ENCODE measurements around the gene KIF24.
"Not testable (repeated sequence)": the region's sequence is repeated elsewhere in the genome, so short reads cannot be mapped to it uniquely, and the experiment has no call there.

Gene KIF24

DNA sequence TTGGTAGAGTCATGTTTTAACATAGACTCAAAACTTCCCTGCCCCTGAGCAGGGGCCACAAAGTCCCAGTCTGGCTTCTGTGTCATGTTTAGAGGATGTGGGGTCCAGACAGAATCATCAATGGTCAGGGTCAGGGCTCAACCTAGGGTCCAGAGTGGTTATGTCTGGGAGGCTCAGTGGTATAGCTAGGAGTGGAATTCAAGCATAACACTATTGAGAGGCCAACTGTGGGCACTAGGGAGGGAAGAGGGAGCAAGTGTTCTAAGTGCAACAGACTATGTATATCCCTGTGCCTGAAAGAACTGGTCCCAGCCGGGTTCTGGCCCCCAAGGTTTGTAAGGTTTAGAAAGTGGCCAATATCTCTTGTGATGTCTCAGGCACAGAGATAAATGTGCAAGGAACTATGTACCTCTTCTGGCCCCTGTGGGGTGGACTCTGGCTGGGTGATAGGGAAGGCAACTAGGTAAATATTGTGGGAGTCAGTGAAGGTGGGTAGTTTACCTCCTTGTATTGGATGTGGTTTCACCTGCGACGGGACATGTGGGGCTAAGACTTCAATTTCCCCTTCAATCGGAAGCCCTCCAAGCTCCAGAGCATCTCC, 33.6 kb upstream of the KIF24 start:
- DNase-seq = no peak

DNA sequence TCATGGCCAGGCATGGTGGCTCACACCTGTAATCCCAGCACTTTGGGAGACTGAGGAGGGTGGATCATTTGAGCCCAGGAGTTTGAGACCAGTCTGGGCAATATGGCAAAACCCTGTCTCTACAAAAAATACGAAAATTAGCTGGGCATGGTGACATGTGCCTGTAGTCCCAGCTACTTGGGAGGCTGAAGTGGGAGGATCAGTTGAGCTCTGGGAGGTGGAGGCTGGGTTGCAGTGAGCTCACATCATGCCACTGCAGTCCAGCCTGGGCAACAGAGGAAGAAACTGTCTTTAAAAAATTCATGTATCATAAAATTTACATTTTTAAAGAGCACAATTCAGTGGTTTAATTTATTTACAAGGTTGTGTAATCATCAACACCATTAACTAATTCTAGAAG, 23.9 kb upstream of the KIF24 start:
- DNase-seq = not testable (repeated sequence)

DNA sequence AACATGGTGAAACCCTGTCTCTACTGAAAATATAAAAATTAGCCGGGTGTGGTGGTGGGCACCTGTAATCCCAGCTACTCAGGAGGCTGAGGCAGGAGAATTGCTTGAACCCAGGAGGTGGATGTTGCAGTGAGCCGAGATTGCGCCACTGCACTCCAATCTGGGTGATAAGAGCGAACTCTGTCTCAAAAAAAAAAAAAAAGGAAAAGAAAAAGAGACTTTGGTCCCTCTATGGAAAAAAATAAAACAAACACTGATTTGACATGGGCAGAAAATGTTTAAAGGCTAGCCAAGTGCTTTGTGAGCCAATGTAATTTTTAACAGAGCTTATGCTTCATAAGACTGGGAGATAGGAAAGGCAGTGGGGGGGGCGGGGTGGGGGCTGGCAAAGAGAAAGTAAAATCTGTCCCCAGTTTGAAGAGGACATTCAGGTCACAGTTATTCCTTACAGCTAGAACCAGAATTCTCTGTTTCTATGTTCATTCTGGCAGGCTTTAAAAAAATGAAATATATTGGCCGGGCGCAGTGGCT, 23.1 kb upstream of the KIF24 start:
- DNase-seq = not testable (repeated sequence)

DNA sequence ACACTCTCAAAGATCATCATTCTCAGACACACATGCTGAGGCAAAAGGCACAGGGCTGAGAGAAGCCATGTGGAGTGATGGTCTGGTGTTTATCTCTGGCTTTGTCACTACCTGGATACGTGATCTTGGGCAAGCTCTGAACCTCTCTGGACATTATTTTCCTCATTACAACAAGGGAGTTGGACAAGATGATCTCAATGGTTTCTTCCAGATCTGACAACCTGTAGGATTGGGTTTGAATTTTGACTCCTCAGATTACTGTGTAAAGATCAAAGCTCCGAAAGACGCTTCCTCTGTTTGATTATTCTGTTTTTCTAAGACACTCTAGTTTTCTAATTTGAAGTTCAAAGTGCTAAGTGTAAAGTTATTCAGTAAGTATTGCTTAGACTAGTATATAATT, 20.3 kb upstream of the KIF24 start:
- DNase-seq = no peak

DNA sequence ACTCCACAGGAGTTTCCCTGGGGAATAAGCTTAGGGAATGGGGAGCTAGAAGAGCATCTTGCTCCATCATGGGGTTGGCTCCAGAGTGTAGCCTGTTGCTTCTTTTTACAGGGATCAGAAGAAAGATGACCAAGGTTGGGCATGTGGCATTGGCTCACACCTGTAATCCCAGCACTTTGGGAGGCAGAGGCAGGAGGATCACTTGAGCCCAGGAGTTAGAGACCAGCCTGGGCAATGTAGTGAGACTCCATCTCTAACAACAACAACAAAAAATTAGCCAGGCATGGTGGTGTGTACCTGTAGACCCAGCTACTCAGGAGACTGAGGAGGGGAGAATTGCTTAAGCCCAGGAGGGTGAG, 18.7 kb upstream of the KIF24 start:
- DNase-seq = no peak

DNA sequence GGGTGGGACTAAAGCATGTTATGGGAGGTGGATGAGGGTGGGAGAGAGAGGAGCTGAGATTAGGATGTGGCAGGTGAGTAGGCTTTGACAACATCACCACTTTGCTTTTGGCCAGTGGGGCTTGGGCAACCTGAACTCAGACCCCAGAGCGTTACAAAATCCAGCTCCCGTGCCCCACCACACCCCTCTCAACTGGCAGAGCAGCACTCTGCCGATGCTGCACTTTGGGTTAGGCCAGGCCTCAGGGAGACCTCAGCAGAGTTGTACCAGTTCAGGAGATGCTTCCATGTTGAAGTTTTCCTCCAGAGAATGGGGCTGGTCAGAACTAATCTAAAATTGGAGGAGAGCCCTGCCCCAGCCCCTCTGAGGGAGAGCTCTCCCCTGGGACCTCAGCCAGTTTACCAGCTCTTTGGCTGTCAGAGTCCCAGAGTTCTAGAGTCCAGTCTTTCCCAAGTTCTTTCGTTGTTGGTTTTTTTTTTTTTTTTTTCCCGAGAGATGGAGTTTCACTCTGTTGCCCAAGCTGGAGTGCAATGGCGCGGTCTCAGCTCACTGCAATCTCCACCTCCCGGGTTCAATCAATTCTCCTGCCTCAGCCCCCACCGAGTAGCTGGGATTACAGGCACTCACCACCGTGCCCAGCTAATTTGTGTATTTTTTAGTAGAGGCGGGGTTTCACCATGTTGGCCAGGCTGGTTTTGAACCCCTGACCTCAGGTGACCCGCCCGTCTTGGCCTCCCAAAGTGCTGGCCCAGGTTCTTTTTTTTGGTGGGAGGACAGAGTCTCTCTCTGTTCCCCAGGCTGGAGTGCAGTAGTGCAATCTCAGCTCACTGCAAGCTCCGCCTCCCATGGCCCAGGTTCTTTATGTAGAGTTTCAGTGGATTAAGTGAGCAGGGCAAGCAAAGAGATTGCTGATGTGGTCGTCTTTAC, 18.1 kb upstream of the KIF24 start:
- DNase-seq = no peak

DNA sequence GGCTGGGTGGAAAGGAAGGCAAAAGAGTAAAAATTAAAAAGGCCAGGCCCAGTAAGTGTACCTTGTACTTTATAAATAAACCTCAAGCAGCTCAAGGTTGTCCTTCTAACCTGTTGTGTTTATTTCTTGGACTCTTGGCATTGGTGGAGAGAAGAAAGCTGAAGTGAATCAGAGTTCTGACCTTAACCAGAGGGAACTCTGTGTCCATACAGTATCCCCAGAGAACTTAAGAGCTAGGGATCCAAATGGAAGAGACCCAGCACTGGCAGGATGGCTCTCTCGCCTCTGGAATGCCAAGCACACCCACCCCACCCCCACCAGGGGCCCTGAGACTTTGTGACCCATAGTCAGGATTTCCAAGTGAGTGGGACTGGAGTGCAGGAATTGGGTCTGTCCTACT, 14.5 kb upstream of the KIF24 start:
- no peak for DNase-seq

DNA sequence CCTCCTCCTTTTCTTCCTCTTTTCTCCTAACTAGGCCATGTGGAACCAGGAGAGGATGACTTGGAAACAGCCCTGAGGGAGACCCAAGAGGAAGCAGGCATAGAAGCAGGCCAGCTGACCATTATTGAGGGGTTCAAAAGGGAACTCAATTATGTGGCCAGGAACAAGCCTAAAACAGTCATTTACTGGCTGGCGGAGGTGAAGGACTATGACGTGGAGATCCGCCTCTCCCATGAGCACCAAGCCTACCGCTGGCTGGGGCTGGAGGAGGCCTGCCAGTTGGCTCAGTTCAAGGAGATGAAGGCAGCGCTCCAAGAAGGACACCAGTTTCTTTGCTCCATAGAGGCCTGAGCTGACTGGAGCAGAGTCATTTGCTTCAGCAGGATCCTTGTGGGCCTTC, 14.0 kb upstream of the KIF24 start:
- DNase-seq = no peak

DNA sequence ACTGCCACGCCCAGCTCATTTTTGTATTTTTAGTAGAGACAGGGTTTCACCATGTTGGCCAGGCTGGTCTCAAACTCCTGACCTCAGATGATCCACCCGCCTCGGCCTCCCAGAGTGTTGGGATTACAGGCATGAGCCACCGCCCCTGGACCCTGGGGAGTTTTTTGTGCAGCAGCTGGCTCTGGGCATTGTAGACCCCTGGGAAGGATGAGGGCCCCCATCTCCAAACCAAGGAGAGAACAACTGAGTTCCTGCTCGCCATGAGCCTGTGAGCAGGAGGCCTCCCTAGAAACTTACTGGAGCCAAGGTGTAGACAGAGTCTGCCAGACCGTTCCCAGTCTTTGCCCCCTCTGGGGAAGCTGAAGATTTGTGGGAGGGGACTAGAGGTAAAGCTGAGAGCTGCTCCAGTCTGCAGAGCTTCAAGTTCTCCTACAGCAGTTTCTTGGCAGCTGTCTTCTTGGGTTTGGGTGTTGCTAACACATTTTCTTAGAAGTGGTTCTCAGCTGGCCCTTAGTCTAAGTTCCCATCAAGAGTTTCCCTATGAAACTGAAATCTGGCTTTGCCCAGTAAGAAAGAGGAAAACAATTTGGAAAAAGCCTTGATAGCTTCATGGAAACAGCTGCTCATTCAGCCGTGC, 12.7 kb upstream of the KIF24 start:
- no peak for DNase-seq

DNA sequence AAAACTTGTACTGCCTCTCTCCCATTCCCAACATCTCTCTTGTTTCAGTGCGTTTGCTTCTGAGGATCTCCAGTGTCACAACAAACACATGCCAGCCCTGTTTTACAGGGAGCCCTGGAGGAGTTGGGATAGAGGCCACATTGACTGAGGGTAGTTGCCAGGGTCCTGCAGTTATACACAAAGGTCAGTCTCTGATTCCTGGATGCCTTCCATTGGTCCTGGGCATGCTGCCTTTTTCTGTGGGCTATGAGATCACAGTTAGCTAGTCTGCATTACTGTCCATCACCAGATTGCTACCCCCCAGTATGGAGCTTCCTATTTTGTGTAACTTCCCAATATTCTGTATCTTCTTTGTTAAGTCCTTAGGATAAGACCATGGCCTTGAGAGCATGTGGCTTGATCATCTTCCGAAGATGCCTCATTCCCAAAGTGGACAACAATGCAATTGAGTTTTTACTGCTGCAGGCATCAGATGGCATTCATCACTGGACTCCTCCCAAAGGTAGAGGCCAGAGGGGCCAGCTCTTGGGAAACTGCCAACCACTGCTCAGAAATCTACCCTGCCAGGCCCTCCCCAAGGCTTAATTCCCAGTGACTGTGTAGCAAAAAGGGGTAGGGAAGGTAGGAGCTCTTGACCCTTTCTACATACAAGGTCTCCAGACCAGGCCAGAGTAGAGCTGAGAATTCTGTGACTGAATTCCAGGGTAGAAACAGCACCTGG, 9.8 kb upstream of the KIF24 start:
- DNase-seq = no peak

DNA sequence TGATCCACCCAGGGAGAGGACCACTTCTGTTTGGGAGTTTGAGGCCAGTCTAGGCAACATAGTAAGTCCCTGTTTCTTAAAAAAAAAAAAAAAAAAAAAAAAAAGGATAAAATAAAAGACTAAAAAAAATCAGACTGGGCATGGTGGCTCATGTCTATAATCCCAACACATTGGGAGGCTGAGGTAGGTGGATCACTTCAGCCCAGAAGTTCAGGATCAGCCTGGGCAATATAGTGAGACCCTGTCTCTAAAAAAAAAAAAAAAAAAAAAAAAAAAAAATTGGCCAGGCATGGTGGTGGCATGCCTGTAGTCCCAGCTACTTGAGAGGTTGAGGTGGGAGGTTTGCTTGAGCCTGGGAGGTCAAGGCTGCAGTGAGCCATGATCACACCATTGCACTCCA, 9.0 kb upstream of the KIF24 start:
- DNase-seq = not testable (repeated sequence)

DNA sequence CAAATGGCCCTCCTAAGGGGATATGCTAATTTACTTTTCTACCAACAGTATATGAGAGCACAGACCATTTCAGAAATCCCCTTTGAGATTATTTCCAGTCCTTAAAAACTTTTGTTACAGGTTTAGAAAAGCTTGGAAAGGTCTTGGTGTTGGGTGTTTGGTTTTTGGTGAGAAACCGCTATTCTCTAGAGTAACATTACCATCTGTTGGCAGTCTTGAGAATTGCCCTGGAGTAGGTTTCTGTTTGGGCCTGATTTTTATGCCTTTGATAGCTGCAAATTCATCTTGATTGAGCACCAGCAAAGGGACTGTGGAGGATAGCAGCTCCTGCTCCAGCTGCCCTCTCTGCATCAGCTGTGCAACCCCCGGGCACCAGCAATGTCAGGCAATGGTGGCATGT, 8.3 kb upstream of the KIF24 start:
- DNase-seq = no peak

DNA sequence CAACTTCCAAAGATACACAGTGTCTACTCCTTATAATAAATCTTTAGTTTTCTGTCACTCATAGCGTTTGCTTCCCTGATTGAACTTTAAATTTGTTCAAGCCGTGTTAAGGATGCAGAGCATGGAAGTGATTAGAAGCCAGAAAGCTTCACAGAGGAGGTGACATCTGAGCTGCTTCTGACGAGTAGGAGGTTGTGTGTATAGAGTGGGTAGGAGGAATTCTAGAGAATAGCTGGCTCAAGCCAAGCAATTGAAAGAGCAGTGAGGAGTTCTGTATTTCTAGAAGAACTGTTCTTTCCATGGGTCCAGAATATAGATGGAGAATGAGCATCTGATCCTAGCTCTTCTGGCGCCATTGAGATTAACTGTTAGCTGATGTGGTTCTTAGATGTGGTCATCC, 6.3 kb upstream of the KIF24 start:
- no peak for DNase-seq

DNA sequence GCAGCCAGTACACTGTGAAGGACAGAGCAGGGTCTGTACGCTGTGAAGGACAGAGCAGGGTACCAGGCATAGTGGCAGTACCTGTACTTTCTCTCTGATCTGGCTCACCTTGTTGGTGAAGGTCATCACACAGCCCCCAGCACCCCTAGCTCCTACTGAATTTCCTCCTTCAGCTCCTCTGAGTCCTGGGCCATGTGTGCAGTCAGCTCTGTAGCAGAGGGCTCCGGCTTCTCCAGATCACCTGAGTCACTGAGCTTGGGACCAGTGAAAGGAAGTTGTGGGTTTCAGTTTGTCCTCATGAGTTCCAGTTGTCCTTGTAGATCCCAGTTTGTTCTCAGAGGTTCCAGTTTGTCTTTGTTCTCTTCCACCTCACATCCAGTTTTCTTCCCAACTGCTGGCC, 5.8 kb upstream of the KIF24 start:
- no peak for DNase-seq

DNA sequence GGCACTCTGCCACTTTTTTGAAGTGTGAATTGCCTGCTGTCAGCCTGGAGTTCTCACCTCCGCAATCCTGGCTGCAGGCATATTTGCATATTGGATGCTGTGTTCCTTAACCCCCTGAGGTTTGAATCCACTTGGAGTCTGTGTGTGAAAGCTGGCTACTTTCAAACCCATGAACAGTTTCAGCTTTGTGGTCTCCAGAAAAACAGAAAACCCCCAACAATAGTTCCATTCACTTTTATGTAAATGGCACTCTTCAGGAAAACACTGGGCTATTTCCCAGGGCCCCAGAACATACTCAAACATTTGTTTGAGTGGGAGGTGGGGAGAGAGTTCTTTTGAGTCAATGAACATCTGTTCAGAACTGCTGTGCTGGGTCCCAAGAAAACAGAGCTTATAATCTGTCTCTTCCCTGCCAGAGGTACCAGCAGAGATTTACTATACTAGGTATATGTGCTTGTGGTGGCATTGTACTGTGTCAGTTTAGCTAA, 5.3 kb upstream of the KIF24 start:
- DNase-seq = no peak

DNA sequence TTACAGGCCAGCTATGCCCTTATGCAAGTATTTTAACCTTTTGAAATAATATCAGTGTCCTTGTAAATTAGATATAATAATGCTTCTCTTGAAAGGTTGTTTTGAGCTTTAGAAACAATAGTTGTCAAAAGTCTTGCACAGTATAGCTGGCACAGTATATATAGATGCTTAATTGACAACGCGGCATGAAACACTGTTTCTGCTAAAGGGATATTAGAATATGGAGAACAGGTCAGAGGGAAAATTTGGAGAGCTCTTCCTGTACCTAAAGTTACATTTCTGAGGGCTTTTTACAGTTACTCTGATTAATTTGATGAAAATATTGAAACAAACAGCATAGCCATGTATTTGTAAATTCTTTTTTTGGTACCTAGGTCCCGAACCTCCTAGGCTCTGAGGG, 4.8 kb upstream of the KIF24 start:
- DNase-seq = no peak

DNA sequence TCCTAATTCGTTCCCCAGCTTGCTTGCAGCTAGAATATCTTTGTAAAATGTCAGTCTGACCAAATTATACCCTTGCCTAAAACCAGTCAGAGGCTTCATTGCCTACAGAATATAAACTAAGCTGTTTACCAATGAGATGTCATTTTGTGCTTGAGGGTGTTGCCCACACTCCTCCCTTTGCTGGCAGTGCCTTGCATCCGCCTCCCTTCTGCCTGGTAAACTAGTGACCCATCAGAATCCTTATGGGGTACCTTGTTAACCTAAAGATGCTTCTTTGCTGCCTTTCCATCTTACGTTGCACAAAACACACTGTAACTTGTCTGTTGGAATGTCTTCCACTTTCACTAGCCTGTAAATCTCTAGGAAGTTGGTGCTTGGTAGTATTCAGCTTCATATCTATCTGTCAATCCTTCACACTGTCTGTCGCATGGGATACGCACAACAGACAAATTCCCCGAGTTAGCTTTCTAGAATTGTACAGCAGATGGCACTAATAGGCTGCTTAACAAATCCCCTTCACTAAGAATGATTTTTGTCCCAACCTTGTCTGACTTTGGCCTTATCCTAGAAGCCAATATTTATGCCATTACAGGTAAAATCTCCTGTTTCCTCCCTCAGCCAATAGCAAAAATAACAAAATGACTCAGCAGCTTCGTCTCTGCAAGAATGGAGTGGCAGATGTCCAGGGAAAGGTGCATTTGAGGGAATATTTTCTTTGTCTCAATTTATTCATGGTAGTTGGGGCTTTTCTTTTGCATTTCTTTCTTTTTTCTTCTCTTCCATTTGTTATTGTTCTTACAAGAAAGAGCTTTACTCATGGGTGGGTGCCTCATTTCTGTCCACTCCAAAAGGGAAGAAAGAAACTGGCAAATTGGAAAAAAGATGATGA, 3.3 kb upstream of the KIF24 start:
- peak; percentile 18 to 23 for DNase-seq

DNA sequence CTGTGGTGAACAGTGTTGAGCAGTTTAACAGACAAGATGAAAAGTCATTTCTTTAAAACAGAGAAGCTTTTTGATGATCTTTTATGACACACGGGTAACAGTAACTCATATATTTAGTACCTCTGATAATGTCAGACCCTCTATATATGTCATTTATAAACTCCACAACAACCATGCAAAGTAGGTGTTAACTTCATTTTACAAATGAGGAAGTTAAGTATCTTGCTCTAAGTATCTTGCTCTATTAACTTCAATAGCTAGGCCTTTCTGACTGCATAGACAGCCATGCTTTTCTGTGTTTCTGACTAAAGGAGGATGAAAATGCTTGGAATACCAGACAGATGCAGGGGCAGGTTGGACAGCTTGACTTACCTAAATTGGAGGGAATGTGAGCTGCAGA, 2.1 kb upstream of the KIF24 start:
- DNase-seq = peak in 1 of 2 experiments; percentile 47

DNA sequence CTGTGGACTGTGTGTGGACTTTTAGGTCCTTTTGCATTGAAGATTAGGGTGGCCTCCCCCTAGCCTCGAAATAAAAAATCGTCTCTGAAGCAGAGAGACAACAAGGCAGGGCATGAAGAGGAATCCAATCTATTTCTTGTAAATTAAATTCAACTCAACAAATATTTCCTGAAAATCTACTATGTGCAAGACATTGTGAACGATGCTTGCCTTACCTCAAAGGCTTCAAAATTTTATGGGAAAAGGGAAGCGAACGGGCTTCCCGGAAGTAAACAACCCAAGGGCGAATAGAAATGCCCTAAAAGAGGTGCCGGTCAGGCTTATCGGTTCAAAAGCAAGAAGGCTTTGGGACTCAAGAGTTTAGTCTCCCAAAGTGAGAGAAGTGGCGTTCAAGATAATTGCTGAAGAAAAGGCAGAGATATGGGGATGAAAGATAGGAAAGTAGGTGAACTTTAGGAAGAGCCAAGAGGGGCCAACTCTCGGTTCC, 525 bp downstream of the KIF24 start:
- peak in 1 of 2 experiments; percentile 60 for DNase-seq

DNA sequence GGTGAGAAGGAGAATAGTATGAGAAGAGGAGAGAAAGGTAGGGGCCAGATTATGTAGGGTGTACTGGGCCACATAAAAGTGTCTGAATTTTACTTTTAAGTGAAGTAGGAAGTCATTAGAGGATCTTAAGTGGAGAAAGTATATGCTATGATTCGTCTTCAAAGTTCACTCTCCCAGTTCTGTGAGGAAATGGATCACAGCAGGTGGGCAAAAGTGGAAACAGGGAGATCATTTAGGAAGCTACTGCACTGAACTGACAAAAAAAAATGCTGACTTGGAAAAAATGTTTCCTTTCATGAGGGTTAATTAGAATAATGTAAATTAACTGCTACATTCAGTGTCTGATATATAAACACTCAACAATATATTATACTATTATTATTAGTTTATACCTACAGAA, 2.4 kb downstream of the KIF24 start:
- DNase-seq = no peak

DNA sequence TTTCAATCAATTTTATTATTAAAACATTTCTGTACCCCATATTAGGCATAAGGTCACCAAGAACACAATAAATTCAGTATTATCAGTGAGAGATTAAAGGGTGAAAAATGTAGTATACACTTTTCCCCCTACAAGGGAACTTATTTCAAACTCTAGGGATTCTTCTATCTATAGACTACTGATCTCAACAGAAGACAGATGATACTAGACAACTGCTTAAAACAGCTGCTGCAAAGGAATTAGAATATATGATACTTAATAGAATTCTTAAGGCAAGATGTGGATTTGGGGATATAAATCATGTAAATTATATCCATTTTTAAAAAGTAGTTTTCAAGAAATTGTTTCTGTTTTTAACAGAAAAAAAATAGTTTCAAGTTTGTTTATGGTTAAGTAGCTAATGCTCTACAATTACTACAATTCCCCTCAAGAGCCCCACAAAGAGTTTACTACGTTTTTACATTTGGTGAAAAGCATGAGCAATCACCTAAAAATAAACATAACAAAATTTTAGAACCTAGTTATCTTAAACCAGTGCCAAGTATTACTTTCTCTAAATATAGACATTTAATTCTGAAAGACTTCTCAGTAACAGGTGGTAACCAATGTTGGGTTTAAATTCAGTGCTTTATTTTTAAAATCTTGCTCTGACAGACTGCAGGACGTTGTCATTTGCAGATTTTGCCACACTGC, 6.0 kb downstream of the KIF24 start:
- no peak for DNase-seq

All from AML-193 (cell line).